ENCODE results near the gene EMP2.
"Not testable (repeated sequence)": the region's sequence is repeated elsewhere in the genome, so short reads cannot be mapped to it uniquely, and the experiment has no call there.

The EMP2 gene

GRCh38 chr16:10536814-10537389 lies 43.5 kb downstream of the EMP2 start:
- Mint-ChIP-seq H3K27ac (no peak overlapping the region), H3K4me1 (no peaks in the 10 kb centered on the region), H3K36me3 (no peaks in the 10 kb centered on the region), H3K4me3 (no peak overlapping the region), H3K9me3 (no peaks in the 10 kb centered on the region), H3K27me3 (peaks cover 6% of the 10 kb centered on the region)
- DNase-seq = no peak
- CTCF ChIA-PET = no interaction called here

- CTCF ChIA-PET, H3K4me1 Mint-ChIP-seq, H3K27ac Mint-ChIP-seq, DNase-seq, H3K27me3 Mint-ChIP-seq, H3K9me3 Mint-ChIP-seq, H3K4me3 Mint-ChIP-seq, H3K36me3 Mint-ChIP-seq: not testable (repeated sequence)
Measured at GRCh38 chr16:10536328-10536727, 44.1 kb downstream of the EMP2 start.

GRCh38 chr16:10535461-10535860 lies 44.9 kb downstream of the EMP2 start:
- H3K27me3 Mint-ChIP-seq = peaks cover 6% of the 10 kb centered on the region
- no peak overlapping the region for H3K4me3 Mint-ChIP-seq
- DNase-seq = no peak
- CTCF ChIA-PET = no interaction called here
- H3K27ac Mint-ChIP-seq = no peak overlapping the region
- H3K9me3 Mint-ChIP-seq = no peaks in the 10 kb centered on the region
- no peaks in the 10 kb centered on the region for H3K36me3 Mint-ChIP-seq
- H3K4me1 Mint-ChIP-seq = no peaks in the 10 kb centered on the region

- H3K4me1 Mint-ChIP-seq = no peaks in the 10 kb centered on the region
- no peaks in the 10 kb centered on the region for H3K9me3 Mint-ChIP-seq
- no peak for DNase-seq
- no peaks in the 10 kb centered on the region for H3K36me3 Mint-ChIP-seq
- CTCF ChIA-PET = interaction anchor here (0.7 kb wide), 1 partner anchor 13 kb away, joined by 4 read pairs; no protein-coding TSS in a partner anchor
- H3K27ac Mint-ChIP-seq = no peak overlapping the region
- peaks cover 6% of the 10 kb centered on the region for H3K27me3 Mint-ChIP-seq
- H3K4me3 Mint-ChIP-seq = no peak overlapping the region
Measured at GRCh38 chr16:10534748-10535147, 45.6 kb downstream of the EMP2 start.

- H3K27ac Mint-ChIP-seq, DNase-seq, H3K4me1 Mint-ChIP-seq, H3K4me3 Mint-ChIP-seq, H3K9me3 Mint-ChIP-seq, H3K27me3 Mint-ChIP-seq, H3K36me3 Mint-ChIP-seq, CTCF ChIA-PET: not testable (repeated sequence)
Measured at GRCh38 chr16:10533612-10534011, 46.8 kb downstream of the EMP2 start.

- CTCF ChIA-PET = no interaction called here
- Mint-ChIP-seq H3K9me3 (no peaks in the 10 kb centered on the region), H3K4me3 (no peak overlapping the region), H3K27me3 (no peaks in the 10 kb centered on the region), H3K27ac (no peak overlapping the region), H3K36me3 (no peaks in the 10 kb centered on the region), H3K4me1 (no peaks in the 10 kb centered on the region)
- DNase-seq = no peak
Measured at GRCh38 chr16:10531582-10531981, 48.8 kb downstream of the EMP2 start.

GRCh38 chr16:10530685-10531084 lies 49.7 kb downstream of the EMP2 start:
- DNase-seq = no peak
- Mint-ChIP-seq H3K36me3 (no peaks in the 10 kb centered on the region), H3K4me1 (no peaks in the 10 kb centered on the region), H3K9me3 (no peaks in the 10 kb centered on the region), H3K27me3 (no peaks in the 10 kb centered on the region), H3K27ac (no peak overlapping the region), H3K4me3 (no peak overlapping the region)
- CTCF ChIA-PET = interaction anchor here (1.6 kb wide), 1 partner anchor 15 kb away, joined by 3 read pairs; no protein-coding TSS in a partner anchor

GRCh38 chr16:10529895-10530669 lies 50.3 kb downstream of the EMP2 start:
- no peak for DNase-seq
- Mint-ChIP-seq H3K36me3 (no peaks in the 10 kb centered on the region), H3K4me3 (no peak overlapping the region), H3K27me3 (no peaks in the 10 kb centered on the region), H3K4me1 (no peaks in the 10 kb centered on the region), H3K27ac (no peak overlapping the region), H3K9me3 (no peaks in the 10 kb centered on the region)
- CTCF ChIA-PET = interaction anchor here (1.6 kb wide), 1 partner anchor 15 kb away, joined by 3 read pairs; no protein-coding TSS in a partner anchor

- H3K4me3 Mint-ChIP-seq = no peak overlapping the region
- no peaks in the 10 kb centered on the region for H3K36me3 Mint-ChIP-seq
- H3K9me3 Mint-ChIP-seq = no peaks in the 10 kb centered on the region
- H3K27ac Mint-ChIP-seq = no peak overlapping the region
- no peak for DNase-seq
- H3K4me1 Mint-ChIP-seq = no peaks in the 10 kb centered on the region
- CTCF ChIA-PET = no interaction called here
- no peaks in the 10 kb centered on the region for H3K27me3 Mint-ChIP-seq
Measured at GRCh38 chr16:10528635-10529034, 51.8 kb downstream of the EMP2 start.

GRCh38 chr16:10526962-10527361 lies 53.4 kb downstream of the EMP2 start:
- CTCF ChIA-PET = no interaction called here
- no peak overlapping the region for H3K27ac Mint-ChIP-seq
- H3K4me3 Mint-ChIP-seq = no peak overlapping the region
- no peaks in the 10 kb centered on the region for H3K27me3 Mint-ChIP-seq
- H3K36me3 Mint-ChIP-seq = no peaks in the 10 kb centered on the region
- no peaks in the 10 kb centered on the region for H3K4me1 Mint-ChIP-seq
- DNase-seq = no peak
- H3K9me3 Mint-ChIP-seq = no peaks in the 10 kb centered on the region

- H3K4me3 Mint-ChIP-seq = no peak overlapping the region
Measured at GRCh38 chr16:10525214-10525825, 55.1 kb downstream of the EMP2 start.

GRCh38 chr16:10522966-10523365 lies 57.4 kb downstream of the EMP2 start:
- CTCF ChIA-PET = interaction anchor here (0.6 to 1.9 kb wide), 6 partner anchors 8 to 396 kb away, joined by 3 to 11 read pairs (median 4); no protein-coding TSS in a partner anchor
- Mint-ChIP-seq H3K27ac (no peak overlapping the region), H3K4me3 (no peak overlapping the region), H3K27me3 (peaks cover 4% of the 10 kb centered on the region), H3K9me3 (no peaks in the 10 kb centered on the region), H3K36me3 (no peaks in the 10 kb centered on the region), H3K4me1 (no peaks in the 10 kb centered on the region)
- no peak for DNase-seq

More at GRCh38 chr16:10525214-10525825, 55.1 kb downstream of the EMP2 start:
- Mint-ChIP-seq H3K36me3 (no peaks in the 10 kb centered on the region), H3K27ac (no peak overlapping the region), H3K27me3 (no peaks in the 10 kb centered on the region), H3K4me1 (no peaks in the 10 kb centered on the region), H3K9me3 (no peaks in the 10 kb centered on the region)
- CTCF ChIA-PET = interaction anchor here (1.2 to 1.4 kb wide), 2 partner anchors 10 to 393 kb away, joined by 4 to 5 read pairs; no protein-coding TSS in a partner anchor
- no peak for DNase-seq

GRCh38 chr16:10521681-10522274 lies 58.6 kb downstream of the EMP2 start:
- H3K27ac Mint-ChIP-seq = no peak overlapping the region

GRCh38 chr16:10520869-10521578 lies 59.4 kb downstream of the EMP2 start:
- DNase-seq = no peak
- CTCF ChIA-PET = interaction anchor here (0.6 to 2.0 kb wide), 11 partner anchors 14 to 398 kb away, joined by 3 to 5 read pairs (median 3); no protein-coding TSS in a partner anchor
- Mint-ChIP-seq H3K9me3 (no peaks in the 10 kb centered on the region), H3K27me3 (peaks cover 4% of the 10 kb centered on the region), H3K4me1 (no peaks in the 10 kb centered on the region), H3K27ac (no peak overlapping the region), H3K4me3 (no peak overlapping the region), H3K36me3 (no peaks in the 10 kb centered on the region)

More at GRCh38 chr16:10521681-10522274, 58.6 kb downstream of the EMP2 start:
- Mint-ChIP-seq H3K27me3 (peaks cover 4% of the 10 kb centered on the region), H3K4me1 (no peaks in the 10 kb centered on the region), H3K36me3 (no peaks in the 10 kb centered on the region), H3K9me3 (no peaks in the 10 kb centered on the region), H3K4me3 (no peak overlapping the region)
- peak; percentile 55 for DNase-seq
- CTCF ChIA-PET = interaction anchor here (0.6 to 2.0 kb wide), 11 partner anchors 13 to 397 kb away, joined by 3 to 5 read pairs (median 3); no protein-coding TSS in a partner anchor

Measured in activated naive CD4-positive, alpha-beta T cell treated with anti-CD3 and anti-CD28 coated beads, Interleukin-2, amount 10 ng/mL, durations not matched to agents 7 days and 5 days (primary cell).